Sciatic nerve (tissue), 2 donors: ENCODE results near the gene CABP4. TPM values are rescaled to one million over a fixed set of nuclear protein-coding genes. Genes with fewer than 3 reads are reported as not detected.

Source experiments
- ATAC-seq: fragments of 200-7000 bp; cut with Tn5 transposase; one replicate; pipeline ENCODE4 v1.9.1; 2020; ENCODE audit warnings: mild to moderate bottlenecking, moderate library complexity
- DNase-seq: peaks from one replicate; pipeline ENCODE4 v3.0.0-alpha.2; 2020; ENCODE audit warnings: low spot score
- intact Hi-C: fragments of 100-400 bp; cut with DNase I; formaldehyde crosslinking; loops from one replicate; pipeline ENCODE4 v1.14.2; 2022
- total RNA-seq: library from RNA; stranded (reverse); fragmentation: NEBNext Ultra II Directional; extraction: Animal tissue kit (Norgen Biotek cat#: 25700); gene quantifications from one replicate; pipeline ENCODE4 v1.2.1, GENCODE V29; 2021
- donor health status: DM: no; HTN: no; CAD: no.
- donor health status: DM: no; HTN: no; CAD: no.

Gene CABP4
- total RNA-seq, 1 donor from 2014 or later = 2.5 TPM

DNA sequence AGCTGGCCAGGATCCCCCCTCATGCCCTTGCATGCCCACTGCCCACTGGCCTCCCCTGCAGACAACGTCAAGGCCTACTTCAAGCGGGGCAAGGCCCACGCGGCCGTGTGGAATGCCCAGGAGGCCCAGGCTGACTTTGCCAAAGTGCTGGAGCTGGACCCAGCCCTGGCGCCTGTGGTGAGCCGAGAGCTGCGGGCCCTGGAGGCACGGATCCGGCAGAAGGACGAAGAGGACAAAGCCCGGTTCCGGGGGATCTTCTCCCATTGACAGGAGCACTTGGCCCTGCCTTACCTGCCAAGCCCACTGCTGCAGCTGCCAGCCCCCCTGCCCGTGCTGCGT, 35.5 kb downstream of the CABP4 start:
- DNase-seq = no peak
- intact Hi-C loops = no loop called here
- peak; percentile 4 for ATAC-seq

GRCh38 chr11:67491276-67492068, 36.3 kb downstream of the CABP4 start:
- intact Hi-C loops = no loop called here
- peak; percentile 61 for DNase-seq
- ATAC-seq = peak; percentile 29

- intact Hi-C loops = no loop called here
- DNase-seq (no peak), ATAC-seq (peak; percentile 18)
These were observed 37.0 kb downstream of the CABP4 start for GRCh38 chr11:67492069-67492727.

DNA sequence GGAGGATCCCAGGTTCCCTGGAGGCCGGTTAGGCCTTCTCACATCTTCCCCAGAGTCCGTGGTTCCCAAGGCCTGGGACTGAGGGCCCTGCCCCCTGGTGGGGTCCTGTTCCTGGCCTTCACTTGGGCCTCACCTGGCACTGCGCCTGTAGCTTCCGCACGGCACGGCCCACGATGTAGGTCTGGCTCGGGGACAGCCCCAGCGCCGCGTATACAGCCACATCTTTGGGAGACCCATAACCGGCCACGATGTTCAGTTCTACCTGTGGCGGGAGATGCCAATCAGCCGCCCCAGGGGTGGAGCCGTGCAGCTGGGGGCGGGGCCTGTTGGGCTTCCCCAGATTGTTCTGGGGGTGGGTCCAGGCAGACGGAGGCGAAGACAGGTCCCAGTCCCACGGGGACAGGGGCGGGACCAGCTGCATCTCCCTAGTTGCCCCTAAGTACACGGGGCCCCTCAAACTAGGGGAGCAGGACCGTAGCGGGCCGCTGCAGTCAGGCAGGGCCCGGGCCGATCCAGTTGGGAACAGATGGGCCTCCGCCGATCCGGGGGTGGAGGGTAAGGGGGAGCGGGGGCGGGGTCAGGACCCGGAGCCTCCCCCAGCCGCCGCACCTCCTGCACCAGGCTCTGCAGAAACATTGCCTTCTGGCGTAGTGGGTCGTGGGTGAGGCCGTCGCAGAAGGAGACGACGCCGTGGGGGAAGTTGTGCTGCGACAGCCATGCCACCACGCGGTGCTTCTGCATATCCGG, 37.8 kb downstream of the CABP4 start:
- intact Hi-C loops = no loop called here
- no peak for DNase-seq

DNA sequence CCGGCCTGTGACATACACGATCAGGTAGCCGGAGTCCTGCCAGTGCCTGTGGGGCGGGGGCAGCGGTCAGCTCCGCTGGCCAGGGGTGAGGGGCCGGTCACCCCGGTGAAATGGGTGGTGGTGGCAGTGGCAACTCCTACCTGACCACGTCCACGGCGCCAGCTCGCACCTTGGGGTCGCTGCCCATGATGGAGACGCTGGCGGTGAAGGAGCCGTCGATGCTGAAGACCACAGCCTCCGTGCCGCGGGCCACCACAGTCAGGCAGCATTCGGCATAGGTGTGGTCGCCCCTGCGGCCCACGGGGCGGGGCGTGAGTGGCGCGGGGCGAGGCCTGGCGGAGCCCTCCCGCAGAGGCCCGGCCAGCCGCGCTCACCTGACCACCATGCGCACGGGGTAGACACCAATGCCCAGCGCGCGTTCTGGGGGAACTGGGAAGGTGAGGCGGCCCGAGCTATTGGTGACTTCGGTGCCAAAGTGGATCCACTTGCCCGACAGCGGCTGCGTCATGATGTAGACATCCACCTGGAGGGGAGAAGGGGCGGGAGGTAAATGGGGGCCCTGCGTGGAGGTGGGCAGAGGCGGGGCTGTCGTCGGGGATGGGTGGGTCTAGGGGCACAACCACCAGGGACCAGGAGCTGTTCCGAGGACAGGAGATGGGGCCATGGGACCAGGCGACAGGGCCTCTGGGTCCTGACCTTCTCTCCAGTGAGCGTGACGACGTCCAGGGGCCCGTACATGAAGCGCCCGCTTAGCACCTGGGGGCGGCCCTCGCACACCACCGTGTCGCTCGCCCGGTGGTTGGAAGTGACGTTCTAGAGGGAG, 38.6 kb downstream of the CABP4 start:
- DNase-seq (peak; percentile 59), ATAC-seq (no peak)
- intact Hi-C loops = no loop called here

More for the DNA sequence above, 37.8 kb downstream of the CABP4 start:
- ATAC-seq = no peak

GRCh38 chr11:67494371-67495233, 39.4 kb downstream of the CABP4 start:
- ATAC-seq (no peak), DNase-seq (no peak)
- intact Hi-C loops = no loop called here

DNA sequence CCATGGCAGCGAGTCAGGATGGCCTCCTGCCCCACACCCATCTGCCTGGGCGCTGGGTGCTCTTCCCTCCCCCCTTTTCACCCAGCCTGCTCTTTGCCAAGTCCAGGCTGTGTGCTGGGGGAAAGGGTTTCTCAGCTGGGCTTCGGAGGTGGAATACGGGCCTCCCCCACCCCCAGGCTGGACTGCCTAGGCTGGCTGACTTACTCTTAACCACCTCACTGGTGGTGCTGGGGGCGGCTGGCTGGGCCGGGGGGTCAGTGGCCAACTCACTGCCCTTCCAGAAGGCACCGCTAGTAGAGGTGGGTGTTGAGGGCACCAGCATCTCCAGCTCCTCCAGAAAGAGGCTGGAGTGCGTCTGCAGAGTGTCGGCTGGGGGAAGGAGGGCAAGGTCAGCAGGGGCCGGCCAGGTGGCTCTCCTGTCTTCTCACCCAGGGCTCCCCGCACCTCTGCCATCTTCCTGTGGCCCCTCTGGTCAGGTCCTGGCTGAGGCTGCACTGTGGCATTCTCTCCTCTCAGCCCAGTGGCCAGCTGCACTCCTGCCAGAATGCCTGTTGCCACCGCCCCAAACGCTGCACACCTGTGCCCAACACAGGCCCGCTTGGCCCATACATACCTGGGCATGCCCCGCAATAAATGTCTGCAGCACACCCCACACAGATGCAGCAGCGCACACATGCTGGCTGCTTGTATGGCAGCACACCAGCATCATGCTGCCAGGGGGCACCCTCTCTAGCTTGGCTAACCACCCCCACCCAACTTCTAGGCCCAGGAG, 40.3 kb downstream of the CABP4 start:
- ATAC-seq (no peak), DNase-seq (no peak)
- intact Hi-C loops = no loop called here

- DNase-seq (no peak), ATAC-seq (no peak)
- intact Hi-C loops = no loop called here
These were observed 41.0 kb downstream of the CABP4 start for GRCh38 chr11:67496113-67496512.

GRCh38 chr11:67497656-67498291, 42.6 kb downstream of the CABP4 start:
- no peak for ATAC-seq

GRCh38 chr11:67498544-67498972, 43.4 kb downstream of the CABP4 start:
- ATAC-seq (no peak), DNase-seq (no peak)
- intact Hi-C loops = no loop called here

More at GRCh38 chr11:67497656-67498291, 42.6 kb downstream of the CABP4 start:
- intact Hi-C loops = no loop called here
- no peak for DNase-seq

DNA sequence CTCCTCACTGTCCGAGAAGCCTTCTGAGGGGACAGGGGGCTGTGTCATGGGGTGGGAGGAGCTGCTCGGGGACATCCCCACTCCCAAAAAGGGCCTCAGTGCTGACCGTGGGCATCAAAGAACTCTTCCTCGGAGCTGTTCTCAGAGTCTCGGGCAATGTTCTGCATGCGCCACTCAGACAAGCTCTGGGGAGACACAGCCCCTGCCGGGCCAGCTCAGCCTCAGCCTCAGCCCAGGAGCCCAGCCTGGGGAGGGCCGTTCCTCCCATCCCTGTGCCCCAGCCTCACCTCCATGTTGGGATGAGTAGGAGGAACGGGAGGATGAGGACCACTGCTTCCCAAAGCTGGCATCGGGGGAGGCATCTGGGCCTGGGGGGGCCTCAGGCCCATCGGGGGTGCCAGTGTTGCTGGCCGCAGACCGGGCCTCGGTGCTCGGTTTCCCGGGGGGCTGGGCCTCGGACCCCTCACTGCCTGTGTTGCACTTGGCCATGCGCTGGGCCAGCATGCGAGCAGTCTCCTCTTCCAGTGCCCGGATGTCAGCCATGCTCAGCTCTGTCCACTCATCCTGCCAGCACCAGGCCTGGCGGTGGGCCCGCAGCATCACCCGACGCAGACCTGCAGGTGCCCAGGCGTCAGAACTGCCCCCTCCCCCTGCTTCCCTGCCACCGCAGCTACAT, 44.8 kb downstream of the CABP4 start:
- DNase-seq (no peak), ATAC-seq (no peak)
- intact Hi-C loops = loop anchor here (5.0 kb wide), 1 partner anchor 103 kb away; no protein-coding TSS in a partner anchor

DNA sequence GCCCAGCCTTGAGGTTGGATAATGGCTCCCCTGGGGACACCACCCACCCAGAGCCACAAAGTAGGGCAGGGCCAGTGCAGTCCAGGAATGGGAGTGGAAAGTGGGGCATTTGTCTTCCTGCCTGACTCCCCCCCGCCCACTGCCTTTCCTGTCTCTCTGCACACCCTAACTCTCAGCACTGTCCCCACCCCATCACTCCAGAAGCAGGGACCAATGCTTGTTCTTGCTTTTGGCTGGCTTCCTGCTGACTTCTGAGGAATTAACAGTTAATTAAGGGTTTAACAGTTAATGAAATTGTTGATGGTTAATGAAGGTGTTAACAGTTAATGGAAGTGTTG, 45.3 kb downstream of the CABP4 start:
- ATAC-seq = no peak
- intact Hi-C loops = loop anchor here (5.0 kb wide), 1 partner anchor 103 kb away; no protein-coding TSS in a partner anchor
- DNase-seq = no peak

- intact Hi-C loops = loop anchor here (5.0 kb wide), 1 partner anchor 104 kb away; no protein-coding TSS in a partner anchor
- ATAC-seq (no peak), DNase-seq (no peak)
These were observed 45.9 kb downstream of the CABP4 start for GRCh38 chr11:67500831-67501715.

DNA sequence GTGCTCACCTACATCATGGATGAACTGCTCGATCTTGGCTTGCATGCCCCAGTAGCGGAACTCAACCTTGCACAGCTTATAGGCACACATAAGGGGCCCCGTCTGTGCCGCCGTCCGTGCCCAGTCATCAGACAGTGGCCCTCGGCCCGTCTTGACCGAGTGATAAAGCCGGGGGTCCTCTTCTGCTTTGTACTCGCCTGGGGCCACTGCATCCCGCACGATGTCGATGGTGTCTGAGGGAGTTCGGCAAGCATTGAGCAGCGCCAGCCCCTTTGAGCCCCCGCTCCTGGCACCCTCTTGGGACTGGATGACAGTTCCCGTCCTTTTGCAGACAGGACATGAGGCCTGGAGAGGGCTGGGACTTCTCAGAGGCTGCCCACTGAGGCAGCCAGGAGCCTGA, 46.7 kb downstream of the CABP4 start:
- ATAC-seq (no peak), DNase-seq (no peak)
- intact Hi-C loops = loop anchor here (5.0 kb wide), 1 partner anchor 105 kb away; no protein-coding TSS in a partner anchor

GRCh38 chr11:67502328-67502979, 47.3 kb downstream of the CABP4 start:
- intact Hi-C loops = loop anchor here (5.0 kb wide), 1 partner anchor 105 kb away; no protein-coding TSS in a partner anchor
- no peak for DNase-seq

More at GRCh38 chr11:67502328-67502979, 47.3 kb downstream of the CABP4 start:
- no peak for ATAC-seq
